ENCODE results near the gene GTF2B.
"Not testable (repeated sequence)": the region's sequence is repeated elsewhere in the genome, so short reads cannot be mapped to it uniquely, and the experiment has no call there.

Gene GTF2B

DNA sequence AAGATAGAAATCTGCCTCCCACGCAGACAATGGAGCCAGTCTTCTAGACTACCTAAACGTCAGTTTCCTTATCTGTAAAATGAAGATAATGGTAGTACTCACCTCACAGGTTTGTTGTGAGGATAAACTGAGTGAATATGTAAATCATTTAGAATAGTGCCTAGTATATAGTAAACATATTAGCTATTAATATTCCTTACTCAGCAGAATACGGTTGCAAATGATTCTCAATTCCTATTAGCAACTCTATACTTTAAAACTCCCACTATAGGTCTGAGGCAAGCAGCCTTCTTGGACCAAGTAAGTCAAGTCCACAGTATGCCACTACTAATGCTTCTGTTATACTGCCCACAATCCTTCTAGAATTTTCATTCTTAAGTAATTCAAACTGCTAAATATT is 5.4 kb downstream of the GTF2B start:
- DNase-seq (ENCODE audit: low read depth) = no peak

DNA sequence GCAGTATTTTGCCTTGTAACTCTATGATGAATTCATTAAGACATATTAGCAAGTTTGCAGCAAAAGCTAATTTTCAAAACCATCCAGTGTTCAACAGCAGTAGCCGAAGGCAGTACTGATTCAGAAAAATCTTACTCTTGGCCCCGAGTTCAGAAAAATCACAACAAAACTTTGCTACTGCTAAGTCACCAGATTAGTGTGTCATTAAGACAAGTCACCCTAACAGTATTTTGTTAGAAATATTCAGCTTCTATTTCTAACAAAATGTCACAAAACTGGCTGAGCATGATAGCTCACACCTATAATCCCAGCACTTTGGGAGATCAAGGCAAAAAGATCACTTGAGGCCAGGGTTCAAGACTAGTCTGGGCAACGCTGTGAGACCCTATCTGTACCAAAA is 8.2 kb downstream of the GTF2B start:
- DNase-seq (ENCODE audit: low read depth) = no peak

DNA sequence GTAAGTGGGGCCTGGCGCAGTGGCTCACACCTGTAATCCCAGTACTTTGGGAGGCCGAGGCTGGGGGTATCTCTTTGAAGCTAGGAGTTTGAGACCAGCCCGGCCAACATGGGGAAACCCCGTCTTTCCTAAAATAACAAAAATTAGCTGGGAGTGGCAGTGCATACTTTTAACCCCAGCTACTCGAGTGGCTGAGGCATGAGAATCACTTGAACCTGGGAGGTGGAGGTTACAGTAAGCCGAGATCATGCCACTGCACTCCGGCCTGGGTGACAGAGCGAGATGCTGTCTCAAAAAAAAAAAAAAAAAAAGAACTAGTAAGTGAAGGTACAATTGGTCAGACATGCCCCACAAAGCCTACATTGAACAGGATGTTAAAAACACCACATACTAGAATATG is 10.7 kb downstream of the GTF2B start:
- DNase-seq (ENCODE audit: low read depth) = not testable (repeated sequence)

DNA sequence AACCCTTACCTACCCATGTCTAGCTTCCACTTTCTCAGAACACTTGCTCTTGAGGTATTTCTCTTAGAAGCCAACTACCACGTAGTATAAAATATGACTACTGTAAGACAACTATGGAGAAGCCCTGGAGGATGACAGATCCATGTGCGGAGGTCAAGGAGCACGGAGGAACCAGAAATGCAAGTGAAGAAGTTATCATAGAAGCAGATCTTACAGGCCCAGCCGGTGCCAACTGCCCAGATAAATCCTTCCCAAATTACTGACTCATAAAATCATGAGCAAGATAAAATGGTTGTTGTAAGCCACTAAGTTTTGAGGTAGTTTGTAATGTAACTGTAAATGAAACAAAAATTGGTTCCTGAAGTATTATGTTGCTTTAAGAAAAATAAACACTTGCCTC is 12.6 kb downstream of the GTF2B start:
- no peak for DNase-seq (ENCODE audit: low read depth)

DNA sequence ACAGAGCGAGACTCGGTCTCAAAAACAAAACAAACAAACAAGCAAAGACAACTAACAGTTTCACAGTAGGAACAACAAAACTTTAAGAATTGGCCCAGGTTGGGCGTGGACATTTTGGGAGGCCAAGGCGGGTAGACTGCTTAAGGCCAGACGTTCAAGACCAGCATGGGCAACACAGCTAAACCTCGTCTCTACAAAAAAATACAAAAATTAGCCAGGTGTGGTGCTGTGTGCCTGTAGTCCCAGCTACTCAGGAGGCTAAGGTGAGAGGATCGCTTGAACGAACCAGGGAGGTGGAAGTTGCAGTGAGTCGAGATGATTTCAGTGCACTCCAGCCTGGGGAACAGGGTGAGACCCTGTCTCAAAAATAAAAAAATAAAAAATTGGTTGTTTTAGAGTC is 13.5 kb downstream of the GTF2B start:
- no peak for DNase-seq (ENCODE audit: low read depth)

DNA sequence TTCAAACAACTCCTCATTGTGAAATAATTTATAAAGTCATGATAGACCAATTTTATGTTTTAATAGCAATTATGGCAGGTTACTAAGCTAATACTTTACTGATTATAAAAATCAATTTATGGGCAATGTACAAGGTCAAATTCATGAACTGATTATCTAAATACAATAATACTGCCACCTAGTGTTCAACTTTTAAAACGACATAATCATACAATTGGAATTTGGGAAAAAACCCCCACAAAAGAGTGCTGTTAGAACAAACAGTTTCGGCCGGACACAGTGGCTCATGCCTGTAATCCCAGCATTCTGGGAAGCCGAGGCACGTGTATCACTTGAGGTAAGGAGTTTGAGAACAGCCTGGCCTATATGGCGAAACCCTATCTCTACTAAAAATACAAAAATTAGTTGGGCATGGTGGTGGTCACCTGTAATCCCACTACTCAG is 14.0 kb downstream of the GTF2B start:
- no peak for DNase-seq (ENCODE audit: low read depth)

DNA sequence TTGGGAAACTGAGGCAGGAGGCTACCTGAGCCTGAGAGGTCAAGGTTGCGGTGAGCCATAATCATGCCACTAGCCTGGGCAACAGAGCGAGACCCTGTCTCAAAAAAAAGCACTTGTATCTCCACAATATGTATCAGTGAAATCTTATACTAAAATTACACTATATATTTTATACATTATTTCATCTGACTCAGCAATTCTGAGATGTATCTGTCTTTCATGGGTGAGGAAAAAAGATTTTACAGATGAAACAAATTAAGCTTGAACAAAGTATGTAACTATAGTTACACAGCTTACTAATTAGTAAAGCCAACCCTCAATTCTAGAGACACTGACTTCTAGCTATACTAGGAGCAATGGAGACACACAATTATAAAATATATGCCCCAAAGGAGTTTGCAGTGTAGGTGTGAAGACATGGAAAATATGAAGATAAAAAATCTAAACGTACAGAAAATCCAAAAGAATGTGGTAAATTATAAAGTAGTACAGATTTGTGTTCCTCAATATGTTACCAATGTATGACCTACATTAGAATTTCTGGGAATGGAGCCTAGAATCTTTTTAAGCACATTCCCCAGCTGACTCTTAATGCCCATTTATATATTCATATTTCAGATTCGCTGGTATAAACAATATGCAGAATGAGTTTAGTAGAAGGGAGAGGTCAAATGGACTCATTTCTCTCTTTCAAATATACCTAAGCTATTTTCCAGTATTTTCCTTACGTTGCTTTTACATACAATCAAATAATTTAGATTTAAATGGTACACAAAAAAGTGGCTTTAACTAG is 14.6 kb downstream of the GTF2B start:
- DNase-seq (ENCODE audit: low read depth) = no peak

DNA sequence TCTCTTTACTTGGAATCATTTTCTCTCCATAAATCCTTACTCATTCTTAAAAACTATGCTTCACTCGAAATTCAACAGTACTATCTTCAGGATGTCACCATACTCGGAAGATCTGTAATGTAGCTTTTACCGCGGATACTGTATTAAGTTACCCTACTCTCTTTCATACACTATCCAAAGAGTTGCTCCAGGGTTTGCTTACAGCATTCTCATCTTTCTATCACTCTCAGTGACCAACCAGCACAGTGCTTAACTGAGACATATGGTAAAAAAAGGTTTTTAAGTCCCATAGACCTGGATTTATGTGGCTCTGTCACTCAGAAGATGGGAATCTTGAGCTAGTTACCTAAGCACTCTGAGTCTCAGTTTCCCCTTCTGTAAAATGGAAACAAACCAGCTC is 15.8 kb downstream of the GTF2B start:
- DNase-seq (ENCODE audit: low read depth) = no peak

DNA sequence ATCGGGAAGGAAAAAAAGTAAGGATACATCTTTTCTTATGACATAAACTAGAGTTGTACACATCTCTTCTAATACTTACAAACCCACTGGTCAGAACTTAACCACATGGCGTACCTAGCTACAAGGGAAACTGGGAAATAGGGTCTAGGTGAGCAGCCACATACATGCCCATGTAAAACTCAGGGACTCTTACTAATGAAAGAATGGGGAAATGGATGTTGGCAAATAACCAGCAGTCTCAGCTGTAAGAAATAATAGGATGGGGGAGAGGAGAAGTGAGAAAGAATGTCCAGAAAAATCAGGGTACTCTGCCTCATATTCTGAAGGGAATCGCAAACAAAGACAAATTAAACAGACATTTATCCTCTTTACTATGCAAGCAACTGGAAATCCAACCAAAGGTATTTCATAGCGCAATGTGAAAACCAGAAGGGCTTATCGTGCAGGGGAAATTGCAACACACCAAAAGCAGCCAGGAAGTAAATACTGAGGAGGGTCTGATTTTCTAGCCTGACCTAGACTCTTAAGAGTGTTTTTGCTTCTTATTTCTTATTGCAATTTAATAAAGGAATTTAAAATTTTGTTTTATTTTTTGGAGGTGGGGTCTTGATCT is 17.5 kb downstream of the GTF2B start:
- no peak for DNase-seq (ENCODE audit: low read depth)

DNA sequence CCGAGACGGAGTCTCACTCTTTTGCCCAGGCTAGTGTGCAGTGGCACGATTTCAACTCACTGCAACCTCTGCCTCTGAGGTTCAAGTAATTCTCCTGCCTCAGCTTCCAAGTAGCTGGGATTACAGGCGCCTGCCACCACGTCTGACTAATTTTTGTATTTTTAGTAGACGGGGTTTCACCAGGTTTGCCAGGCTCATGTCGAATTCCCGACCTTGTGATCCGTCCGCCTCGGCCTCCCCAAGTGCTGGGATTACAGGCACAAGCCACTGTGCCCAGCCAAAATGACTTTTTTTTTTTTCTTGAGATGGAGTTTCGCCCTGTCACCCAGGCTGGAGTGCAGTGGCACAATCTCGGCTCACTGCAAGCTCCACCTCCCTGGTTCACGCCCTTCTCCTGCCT is 21.7 kb downstream of the GTF2B start:
- not testable (repeated sequence) for DNase-seq (ENCODE audit: low read depth)

DNA sequence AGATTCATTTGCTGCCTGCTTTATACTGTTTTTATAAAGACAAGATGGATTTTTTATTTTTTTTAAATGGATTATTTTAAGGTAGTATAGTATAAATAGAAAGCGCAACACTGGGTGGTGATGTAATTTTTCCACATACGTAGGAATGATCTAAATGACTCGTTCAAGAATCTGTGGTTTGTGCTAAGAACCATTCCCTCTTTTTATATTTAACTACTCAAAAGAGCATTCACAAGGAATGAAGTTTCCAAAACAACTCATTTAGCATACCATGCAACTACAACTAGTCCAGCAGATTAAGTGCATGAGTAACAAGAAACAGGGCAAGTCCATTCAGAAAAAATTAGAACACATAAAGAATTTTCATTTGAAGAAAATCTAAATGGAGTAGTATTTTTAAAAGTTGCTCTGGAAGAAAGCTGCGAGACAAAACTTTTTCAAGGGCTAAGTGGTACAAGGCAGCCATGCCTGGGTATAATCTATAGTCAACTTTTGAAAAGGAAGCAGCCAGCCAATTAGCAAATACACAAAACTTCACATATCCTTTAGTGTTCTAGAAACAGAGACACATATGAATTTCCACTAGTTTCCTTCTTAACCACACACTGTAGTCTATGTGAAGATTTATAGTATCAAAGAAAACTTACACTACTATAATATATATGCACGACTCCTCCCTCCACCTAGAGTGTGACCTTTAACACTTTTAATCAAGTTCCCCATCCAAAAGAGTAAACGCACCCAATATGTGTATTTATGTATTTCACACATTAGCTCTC is 23.4 kb downstream of the GTF2B start:
- DNase-seq (ENCODE audit: low read depth) = no peak

DNA sequence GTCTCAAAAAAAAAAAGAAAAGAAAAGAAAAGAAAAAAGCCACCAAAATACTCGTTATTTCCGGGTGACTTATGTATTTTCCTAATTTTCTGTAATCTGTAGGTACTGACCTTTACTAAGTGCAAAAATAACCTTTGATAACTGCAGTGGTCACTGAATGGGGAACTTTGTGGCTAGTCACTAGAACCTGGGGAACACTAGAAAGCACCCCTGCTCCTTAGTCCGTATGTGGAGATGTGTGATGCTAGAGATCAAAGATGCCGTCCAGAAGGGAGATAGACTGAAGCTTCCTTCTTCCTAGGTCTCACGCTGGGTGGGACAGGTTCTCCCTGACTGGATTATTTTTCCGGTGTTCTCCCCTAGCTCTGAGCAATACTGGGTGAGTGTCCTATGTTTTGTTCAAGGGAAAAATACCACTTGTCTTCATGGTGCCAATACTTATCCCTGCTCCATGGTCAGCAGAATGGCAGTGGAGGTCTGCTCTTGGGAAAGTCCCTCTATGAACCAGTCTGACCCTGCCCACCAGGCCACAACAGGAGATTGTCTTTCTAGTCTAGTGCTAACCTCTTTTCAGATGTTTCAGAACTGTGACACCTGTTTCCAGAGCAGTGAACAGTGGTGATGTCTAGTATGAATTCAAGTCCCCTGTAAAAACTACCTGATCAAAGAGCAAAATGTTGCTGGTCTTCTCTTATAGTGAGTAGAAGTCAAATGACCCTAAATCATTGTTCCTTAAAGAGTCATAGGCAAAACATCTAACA is 39.9 kb downstream of the GTF2B start:
- no peak for DNase-seq (ENCODE audit: low read depth)

DNA sequence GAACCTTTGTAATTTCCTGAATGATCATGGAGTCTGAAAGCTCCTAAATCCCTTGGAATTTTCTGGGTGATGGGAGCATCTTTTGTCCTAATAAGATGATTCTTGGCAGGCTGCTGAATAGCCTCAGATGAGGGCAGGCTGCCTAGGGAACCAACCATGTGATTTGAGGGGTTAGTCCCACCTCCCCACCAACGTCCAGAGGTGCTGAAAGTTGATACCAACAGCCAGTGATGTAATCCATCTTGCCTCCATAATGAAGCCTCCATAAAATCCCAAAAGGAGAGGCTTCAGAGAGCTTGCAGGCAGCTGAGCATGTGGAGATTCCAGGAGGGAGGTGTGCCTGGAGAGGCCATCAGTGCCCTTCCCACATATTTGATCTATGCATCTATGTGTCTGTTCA is 43.7 kb downstream of the GTF2B start:
- DNase-seq (ENCODE audit: low read depth) = no peak

DNA sequence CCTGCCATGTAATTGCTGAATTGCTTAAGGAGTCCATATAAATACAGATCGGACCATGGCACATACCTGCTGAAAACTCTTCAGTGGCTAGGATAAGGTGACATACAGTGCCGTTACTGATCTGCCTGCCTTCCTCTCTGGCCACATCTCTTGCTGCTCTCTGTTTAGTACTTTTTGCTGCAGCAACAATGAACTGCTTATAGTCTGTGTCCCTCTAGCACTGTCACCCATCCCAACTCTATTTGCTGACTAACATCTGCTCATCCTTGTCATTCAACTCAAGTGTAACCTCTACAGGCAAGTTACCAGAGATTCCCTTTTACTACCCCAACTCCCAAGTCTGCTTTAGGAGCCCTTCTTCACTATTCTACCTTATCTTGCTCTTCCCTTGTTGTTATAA is 65.6 kb downstream of the GTF2B start:
- no peak for DNase-seq (ENCODE audit: low read depth)

DNA sequence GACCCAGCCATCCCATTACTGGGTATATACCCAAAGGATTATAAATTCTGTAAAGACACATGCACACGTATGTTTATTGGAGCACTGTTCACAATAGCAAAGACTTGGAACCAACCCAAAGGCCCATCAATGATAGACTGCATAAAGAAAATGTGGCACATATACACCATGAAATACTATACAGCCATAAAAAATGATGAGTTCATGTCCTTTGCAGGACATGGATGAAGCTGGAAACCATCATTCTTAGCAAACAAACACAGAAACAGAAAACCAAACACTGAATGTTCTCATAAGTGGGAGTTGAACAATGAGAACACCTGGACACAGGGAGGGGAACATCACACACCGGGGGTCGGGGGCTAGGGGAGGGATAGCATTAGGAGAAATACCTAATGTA is 71.7 kb downstream of the GTF2B start:
- DNase-seq (ENCODE audit: low read depth) = not testable (repeated sequence)

DNA sequence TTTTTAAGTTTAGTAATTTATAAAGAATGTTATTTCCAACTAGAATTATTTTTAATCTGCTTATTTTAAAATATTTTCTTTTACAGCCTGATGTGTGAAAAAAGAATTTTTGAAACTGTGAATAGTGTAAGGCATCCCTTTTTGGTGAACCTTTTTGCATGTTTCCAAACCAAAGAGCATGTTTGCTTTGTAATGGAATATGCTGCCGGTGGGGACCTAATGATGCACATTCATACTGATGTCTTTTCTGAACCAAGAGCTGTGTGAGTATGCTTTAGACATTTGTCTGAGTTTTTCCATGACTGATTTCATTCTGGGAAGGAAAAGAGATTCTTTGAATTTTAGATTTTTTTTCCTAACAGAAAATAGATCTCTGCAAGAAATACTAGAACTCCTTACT is 77.9 kb downstream of the GTF2B start:
- no peak for DNase-seq (ENCODE audit: low read depth)

DNA sequence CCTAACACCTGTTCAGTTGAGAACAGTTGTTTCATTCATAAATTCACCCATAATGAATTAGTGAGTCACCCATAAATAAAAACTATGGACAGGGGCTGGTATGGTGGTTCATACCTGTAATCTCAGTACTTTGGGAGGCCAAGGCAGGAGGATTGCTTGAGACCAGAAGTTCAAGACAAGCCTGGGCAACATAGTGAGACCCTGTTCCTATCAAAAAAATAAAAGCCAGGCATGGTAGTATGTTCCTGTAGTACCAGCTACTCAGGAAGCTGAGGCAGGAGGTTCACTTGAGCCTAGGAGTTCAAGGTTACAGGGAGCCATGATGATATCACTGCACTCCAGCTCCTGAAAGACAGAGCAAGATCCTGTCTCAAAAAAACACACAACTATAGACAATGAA is 79.0 kb downstream of the GTF2B start:
- no peak for DNase-seq (ENCODE audit: low read depth)

DNA sequence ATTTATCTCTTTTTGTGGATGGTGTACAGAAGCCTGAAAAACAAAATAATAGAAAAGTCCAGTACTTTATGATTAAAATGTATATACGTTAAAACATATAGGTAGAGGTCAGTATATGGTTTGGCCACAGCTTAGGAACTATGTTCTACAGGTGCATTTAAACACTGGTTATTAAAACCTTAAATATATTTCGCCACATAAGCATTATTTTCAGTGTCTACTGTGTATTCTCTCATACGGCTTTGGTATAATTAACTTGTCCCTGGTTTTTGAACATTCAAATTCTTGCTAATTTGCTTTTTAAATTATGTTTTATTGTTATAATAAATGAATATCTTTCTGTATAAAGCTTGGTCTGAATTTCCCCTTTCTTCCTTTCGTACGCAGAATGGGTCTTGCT is 87.9 kb downstream of the GTF2B start:
- DNase-seq (ENCODE audit: low read depth) = no peak

DNA sequence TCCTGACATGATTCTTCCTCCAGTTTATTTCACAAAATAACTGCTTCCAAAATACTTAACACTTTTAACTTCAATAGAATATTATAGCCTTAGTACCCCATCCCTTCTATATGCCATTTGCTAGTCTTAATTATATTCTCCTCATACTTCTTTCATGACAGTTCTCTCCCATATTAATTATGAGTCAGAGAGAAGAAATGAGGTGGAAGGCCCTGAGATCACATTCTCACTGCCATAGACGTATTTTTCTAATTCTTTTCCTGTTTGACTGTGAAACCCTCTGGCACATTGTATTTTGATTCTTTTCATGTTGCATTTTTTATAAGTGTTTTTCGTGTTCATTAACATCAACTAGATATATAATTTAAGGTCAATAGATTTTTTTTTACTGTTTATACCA is 88.4 kb downstream of the GTF2B start:
- DNase-seq (ENCODE audit: low read depth) = no peak
